ENCODE measurements around the gene GOLGA6L2. TPM values are rescaled to one million over a fixed set of nuclear protein-coding genes. Genes with fewer than 3 reads are reported as not detected.

The GOLGA6L2 gene, protein sequence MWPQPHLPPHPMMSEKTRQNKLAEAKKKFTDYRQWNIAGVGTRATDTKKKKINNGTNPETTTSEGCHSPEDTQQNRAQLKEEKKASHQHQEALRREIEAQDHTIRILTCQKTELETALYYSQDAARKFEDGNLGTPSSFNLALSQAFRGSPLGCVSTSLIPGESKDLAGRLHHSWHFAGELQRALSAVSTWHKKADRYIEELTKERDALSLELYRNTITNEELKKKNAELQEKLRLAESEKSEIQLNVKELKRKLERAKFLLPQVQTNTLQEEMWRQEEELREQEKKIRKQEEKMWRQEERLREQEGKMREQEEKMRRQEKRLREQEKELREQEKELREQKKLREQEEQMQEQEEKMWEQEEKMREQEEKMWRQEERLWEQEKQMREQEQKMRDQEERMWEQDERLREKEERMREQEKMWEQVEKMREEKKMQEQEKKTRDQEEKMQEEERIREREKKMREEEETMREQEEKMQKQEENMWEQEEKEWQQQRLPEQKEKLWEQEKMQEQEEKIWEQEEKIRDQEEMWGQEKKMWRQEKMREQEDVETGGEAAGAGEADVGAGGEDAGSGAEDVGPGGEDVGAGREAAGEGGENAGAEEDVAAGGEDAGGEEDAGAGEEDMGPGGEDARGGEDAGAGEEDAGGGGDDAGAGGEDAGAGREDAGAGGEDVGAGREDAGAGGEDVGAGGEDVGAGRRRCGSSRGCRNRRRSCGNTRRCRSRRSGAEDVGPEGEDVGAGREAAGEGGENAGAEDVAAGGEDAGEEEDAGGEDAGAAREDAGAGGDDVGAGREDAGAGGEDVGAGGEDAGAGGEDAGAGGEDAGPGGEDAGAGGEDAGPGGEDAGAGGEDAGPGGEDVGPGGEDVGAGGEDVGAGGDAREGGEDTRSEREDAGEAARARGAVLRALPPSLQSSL
- not detected for total RNA-seq

DNA sequence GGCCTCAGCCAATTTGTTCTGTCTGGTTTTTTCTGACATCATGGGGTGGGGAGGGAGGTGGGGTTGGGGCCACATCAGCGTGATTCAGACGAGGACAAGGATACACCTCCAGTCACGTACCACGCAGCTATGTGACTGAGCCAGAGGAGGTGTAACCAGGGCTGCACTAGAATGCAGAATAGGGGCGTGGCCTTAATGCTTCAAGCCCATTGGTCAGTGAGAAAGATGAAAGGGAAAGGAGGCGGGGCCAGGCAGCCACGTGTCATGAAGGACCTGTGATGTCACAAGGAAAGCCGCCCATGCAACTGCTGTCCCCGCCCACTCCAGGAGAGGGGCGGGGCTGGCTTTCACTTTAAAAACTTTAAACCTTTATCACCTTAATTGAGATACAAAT lies at the start of gene GOLGA6L2:
GOLGA6L2 (minus strand) TSS at position 137 of the 394 bp plus-strand sequence; CDS start at position 75, 62 bp downstream.
- H3K9me3 Mint-ChIP-seq = no peaks in the 10 kb centered on the region
- CTCF ChIA-PET = no interaction called here
- intact Hi-C loops (cut with micrococcal nuclease) = no loop called here
- no peak within 1 kb of the TSS for H3K4me3 Mint-ChIP-seq
- DNase-seq = no peak
- H3K27ac Mint-ChIP-seq = no peak within 1 kb of the TSS
- H3K4me1 Mint-ChIP-seq (ENCODE audit: low read depth) = no peaks in the 10 kb centered on the region
- H3K36me3 Mint-ChIP-seq (ENCODE audit: low read depth) = no peaks in the 10 kb centered on the region
- peaks cover 11% of the 10 kb centered on the region for H3K27me3 Mint-ChIP-seq (ENCODE audit: low read depth)

DNA sequence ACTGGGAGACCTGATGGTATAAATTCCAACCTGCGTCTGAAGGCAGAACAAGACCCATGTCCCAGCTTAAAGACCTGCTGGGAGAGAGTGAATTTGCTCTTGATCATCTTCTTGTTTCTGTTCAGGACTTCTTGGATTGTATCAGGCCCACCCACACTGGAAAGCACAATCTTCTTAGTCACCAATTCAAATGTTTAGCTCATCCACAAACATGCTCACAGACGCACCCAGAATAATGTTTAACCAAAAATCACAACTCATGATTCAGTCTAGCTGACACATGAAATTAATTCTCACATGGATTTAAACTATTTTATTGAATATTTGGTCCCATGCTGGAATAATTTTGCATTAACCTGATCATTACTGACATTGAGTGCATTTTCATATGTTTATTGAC lies 37.8 kb upstream of the GOLGA6L2 start:
- no peaks in the 10 kb centered on the region for H3K36me3 Mint-ChIP-seq (ENCODE audit: low read depth)
- CTCF ChIA-PET = interaction anchor here (1.8 kb wide), 1 partner anchor 13 kb away, joined by 5 read pairs; no protein-coding TSS in a partner anchor
- intact Hi-C loops (cut with micrococcal nuclease) = no loop called here

DNA sequence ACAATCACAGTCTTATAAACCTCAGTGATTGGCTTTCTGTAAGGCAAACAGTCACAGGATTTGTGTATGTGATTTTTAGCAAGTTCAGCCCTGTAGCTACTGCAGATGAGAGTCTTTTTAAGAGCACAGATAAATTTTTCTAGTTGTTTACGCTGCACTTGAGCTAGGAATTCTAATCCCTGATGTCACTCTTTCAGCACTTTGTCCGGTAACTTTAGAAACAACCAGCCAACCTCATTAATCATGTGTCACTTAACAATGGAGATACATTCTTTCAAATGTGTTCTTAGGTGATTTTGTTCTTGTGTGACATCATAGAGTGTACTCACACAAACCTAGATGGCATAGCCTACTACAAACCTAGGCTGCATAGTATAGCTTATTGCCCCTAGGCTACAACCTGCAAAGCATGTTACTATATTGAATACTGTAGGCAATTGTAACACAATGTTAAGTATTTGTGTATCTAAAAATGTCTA lies 36.8 kb upstream of the GOLGA6L2 start:
- no peaks in the 10 kb centered on the region for H3K9me3 Mint-ChIP-seq
- no peaks in the 10 kb centered on the region for H3K36me3 Mint-ChIP-seq (ENCODE audit: low read depth)
- no peaks in the 10 kb centered on the region for H3K27me3 Mint-ChIP-seq (ENCODE audit: low read depth)
- no peaks in the 10 kb centered on the region for H3K4me1 Mint-ChIP-seq (ENCODE audit: low read depth)
- DNase-seq = no peak
- intact Hi-C loops (cut with micrococcal nuclease) = no loop called here
- no peak overlapping the region for H3K4me3 Mint-ChIP-seq
- CTCF ChIA-PET = interaction anchor here (1.8 kb wide), 1 partner anchor 14 kb away, joined by 5 read pairs; no protein-coding TSS in a partner anchor
- H3K27ac Mint-ChIP-seq = no peak overlapping the region

More for the DNA sequence above, 37.8 kb upstream of the GOLGA6L2 start:
- no peaks in the 10 kb centered on the region for H3K9me3 Mint-ChIP-seq
- no peaks in the 10 kb centered on the region for H3K4me1 Mint-ChIP-seq (ENCODE audit: low read depth)
- H3K27me3 Mint-ChIP-seq (ENCODE audit: low read depth) = no peaks in the 10 kb centered on the region
- H3K27ac Mint-ChIP-seq = no peak overlapping the region
- no peak for DNase-seq
- no peak overlapping the region for H3K4me3 Mint-ChIP-seq

DNA sequence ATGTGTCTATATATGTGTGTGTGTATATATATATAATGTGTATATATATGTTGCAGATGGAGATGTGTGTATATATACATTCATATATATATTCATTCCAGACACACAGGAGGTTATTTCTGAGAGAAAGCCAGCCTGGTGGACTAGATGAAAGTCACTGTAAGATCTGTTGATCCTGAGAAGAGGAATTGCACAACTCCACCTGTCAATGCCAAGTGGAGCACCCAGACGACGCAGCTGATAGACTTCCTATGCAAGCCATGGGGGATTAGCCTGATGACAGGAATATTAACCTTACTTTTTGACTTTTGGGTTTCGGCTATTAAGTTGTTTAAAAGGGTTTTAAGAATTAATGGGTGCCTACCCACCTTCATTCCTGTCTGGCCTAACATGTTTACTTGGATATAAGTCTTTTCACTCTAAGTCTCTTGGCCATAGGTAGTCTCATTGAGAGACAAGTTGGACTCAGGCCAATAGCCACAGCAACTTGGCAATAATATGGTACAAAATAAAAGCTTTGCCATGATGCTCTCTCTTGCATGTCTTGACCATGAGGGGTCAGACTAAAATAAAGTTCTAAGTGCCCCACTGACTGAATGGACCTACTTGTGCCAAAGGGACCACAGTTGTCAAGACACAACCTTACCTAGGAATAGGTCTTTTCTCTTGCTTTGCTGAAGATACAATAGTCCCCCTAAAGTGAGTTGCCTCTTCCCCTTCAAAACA lies 35.9 kb upstream of the GOLGA6L2 start:
- H3K36me3 Mint-ChIP-seq (ENCODE audit: low read depth) = no peaks in the 10 kb centered on the region
- CTCF ChIA-PET = no interaction called here
- H3K4me3 Mint-ChIP-seq = no peak overlapping the region
- no peaks in the 10 kb centered on the region for H3K27me3 Mint-ChIP-seq (ENCODE audit: low read depth)
- H3K4me1 Mint-ChIP-seq (ENCODE audit: low read depth) = no peaks in the 10 kb centered on the region
- intact Hi-C loops (cut with micrococcal nuclease) = no loop called here
- no peak overlapping the region for H3K27ac Mint-ChIP-seq
- H3K9me3 Mint-ChIP-seq = no peaks in the 10 kb centered on the region
- no peak for DNase-seq

DNA sequence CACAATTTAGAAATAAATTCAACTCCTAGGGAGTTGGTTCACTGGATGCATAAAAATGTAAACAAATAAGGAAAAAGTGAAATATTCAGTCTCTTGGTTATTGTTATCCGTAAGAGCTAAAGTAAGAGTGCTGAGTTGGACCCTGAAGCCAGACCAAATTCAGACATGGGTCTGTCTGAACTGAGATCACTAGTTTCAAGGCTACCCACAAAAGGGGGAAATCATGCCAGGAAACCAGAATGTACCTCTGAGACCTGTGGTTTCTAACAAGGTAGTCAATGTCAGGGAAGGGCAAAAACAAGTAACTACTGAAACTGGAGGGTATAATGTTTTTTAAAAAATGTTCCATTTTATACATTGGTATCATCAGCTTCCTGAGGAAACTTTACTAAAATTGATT lies 35.2 kb upstream of the GOLGA6L2 start:
- DNase-seq = no peak
- no peaks in the 10 kb centered on the region for H3K4me1 Mint-ChIP-seq (ENCODE audit: low read depth)
- H3K27me3 Mint-ChIP-seq (ENCODE audit: low read depth) = no peaks in the 10 kb centered on the region

DNA sequence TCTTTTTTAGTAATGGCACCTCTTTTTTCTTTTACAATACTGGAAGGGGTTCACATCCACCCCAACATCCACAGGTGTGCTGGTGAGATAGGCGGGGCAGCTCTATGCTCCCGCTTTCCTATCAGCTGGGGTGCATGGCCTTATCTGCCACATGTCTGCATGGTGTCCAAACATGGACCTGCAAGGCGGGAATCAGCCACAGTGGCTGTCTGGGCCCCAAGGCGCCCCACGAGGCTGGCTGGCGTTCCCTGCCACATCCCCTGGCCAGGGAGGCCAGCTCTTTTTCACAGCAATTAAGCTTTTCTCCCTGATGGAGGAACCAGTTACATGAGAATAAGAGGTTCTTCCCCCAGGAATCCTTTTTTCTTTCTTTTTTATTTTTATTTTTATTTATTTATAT lies 30.9 kb upstream of the GOLGA6L2 start:
- no peaks in the 10 kb centered on the region for H3K9me3 Mint-ChIP-seq
- H3K4me1 Mint-ChIP-seq (ENCODE audit: low read depth) = no peaks in the 10 kb centered on the region
- H3K27ac Mint-ChIP-seq = no peak overlapping the region
- H3K36me3 Mint-ChIP-seq (ENCODE audit: low read depth) = no peaks in the 10 kb centered on the region
- intact Hi-C loops (cut with micrococcal nuclease) = no loop called here
- H3K4me3 Mint-ChIP-seq = no peak overlapping the region
- CTCF ChIA-PET = no interaction called here
- DNase-seq = no peak
- H3K27me3 Mint-ChIP-seq (ENCODE audit: low read depth) = no peaks in the 10 kb centered on the region

More for the DNA sequence above, 35.2 kb upstream of the GOLGA6L2 start:
- Mint-ChIP-seq H3K36me3 (ENCODE audit: low read depth) (no peaks in the 10 kb centered on the region), H3K27ac (no peak overlapping the region), H3K4me3 (no peak overlapping the region), H3K9me3 (no peaks in the 10 kb centered on the region)
- intact Hi-C loops (cut with micrococcal nuclease) = no loop called here
- CTCF ChIA-PET = no interaction called here

DNA sequence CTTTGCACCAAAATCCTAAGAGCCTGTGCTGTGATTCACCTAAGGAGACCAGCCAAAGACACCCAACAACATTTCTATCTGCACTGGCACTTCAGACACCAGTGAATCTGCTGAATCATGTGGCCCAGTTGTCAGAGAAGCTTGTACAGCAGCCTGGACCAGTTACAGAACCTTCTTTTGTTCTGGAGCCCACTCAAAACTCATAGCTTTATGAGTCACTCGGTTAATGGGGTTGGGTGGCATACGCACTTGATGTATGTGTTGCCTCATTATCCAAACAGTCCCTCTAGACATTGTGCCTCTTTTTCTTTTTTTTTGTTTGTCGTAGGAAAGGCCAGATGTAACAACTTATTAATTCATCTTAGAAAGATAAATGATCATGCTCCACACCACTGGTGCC lies 25.6 kb upstream of the GOLGA6L2 start:
- H3K36me3 Mint-ChIP-seq (ENCODE audit: low read depth) = no peaks in the 10 kb centered on the region

DNA sequence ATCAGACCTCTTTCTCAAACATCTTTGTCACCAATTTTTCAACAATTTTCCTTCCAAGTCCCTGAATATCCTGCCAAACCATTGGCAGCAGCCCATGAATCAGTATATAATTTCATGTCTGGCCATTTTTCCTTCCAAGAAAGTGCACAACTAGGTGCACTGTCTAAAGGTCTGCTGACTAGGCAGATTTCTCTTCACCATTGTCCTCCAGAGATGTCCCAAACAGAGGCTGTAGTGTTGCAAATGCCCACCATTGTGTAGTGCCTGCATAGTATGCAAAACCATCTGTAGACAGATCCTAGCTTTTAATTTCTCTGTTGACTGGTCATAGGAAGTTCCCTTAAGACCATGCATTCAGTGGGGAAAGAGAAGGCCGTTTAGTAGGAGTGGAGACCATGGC lies 25.0 kb upstream of the GOLGA6L2 start:
- no peaks in the 10 kb centered on the region for H3K9me3 Mint-ChIP-seq
- DNase-seq = no peak
- no peaks in the 10 kb centered on the region for H3K4me1 Mint-ChIP-seq (ENCODE audit: low read depth)
- intact Hi-C loops (cut with micrococcal nuclease) = no loop called here
- no peaks in the 10 kb centered on the region for H3K36me3 Mint-ChIP-seq (ENCODE audit: low read depth)
- no peak overlapping the region for H3K4me3 Mint-ChIP-seq
- peaks cover 6% of the 10 kb centered on the region for H3K27me3 Mint-ChIP-seq (ENCODE audit: low read depth)
- CTCF ChIA-PET = no interaction called here
- H3K27ac Mint-ChIP-seq = no peak overlapping the region

More for the DNA sequence above, 25.6 kb upstream of the GOLGA6L2 start:
- DNase-seq = no peak
- CTCF ChIA-PET = no interaction called here
- Mint-ChIP-seq H3K27ac (no peak overlapping the region), H3K9me3 (no peaks in the 10 kb centered on the region), H3K4me1 (ENCODE audit: low read depth) (no peaks in the 10 kb centered on the region), H3K27me3 (ENCODE audit: low read depth) (peaks cover 3% of the 10 kb centered on the region), H3K4me3 (no peak overlapping the region)
- intact Hi-C loops (cut with micrococcal nuclease) = no loop called here

DNA sequence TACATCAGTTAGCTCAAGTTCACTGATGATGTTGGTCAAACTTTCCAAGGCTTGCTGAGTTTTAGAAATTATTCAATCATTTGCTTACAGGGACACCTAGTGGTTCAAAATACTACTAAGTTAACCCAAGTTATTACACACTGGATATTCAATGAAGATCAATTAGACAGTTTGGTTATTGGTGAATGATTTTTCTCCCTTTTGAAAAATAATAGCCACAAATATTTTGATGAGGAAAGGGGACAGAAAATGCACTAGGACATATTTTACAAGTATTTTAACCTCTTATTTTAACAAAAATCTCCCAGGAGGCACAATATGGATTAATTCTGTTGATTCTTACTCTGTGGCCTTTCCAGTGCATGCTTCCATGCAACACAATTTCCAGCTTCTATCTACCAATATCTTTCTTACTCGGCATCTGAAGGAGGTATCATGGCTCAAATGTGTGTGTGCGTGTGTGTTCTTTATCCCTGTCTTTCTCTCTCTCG lies 20.1 kb upstream of the GOLGA6L2 start:
- H3K4me3 Mint-ChIP-seq = no peak overlapping the region
- H3K27ac Mint-ChIP-seq = no peak overlapping the region
- peaks cover 16% of the 10 kb centered on the region for H3K27me3 Mint-ChIP-seq (ENCODE audit: low read depth)
- no peaks in the 10 kb centered on the region for H3K4me1 Mint-ChIP-seq (ENCODE audit: low read depth)
- no peak for DNase-seq
- no peaks in the 10 kb centered on the region for H3K9me3 Mint-ChIP-seq
- CTCF ChIA-PET = no interaction called here
- no peaks in the 10 kb centered on the region for H3K36me3 Mint-ChIP-seq (ENCODE audit: low read depth)
- intact Hi-C loops (cut with micrococcal nuclease) = loop anchor here (5.0 kb wide), 1 partner anchor 430 kb away; the partner anchor contains the start of gene TUBGCP5

DNA sequence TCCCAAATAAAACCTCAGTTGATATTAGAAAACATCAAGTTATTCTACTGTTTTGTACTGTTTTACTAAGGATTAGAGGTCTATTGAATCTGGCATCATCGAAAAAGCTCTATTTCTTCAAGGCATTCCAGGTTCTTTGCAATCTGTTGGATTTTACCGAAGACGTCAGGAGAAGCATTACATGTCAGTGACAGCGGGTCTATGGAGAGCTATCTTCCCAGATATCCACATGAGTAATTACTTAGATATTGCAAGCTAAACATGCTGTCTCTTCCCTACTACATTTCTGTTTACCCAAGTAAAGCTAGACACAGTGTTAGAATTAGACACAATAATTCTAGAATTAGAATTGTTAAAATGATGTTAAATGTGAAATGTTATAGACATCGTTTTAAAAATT lies 10.8 kb upstream of the GOLGA6L2 start:
- Mint-ChIP-seq H3K27ac (no peak overlapping the region), H3K9me3 (no peaks in the 10 kb centered on the region), H3K4me3 (no peak overlapping the region), H3K36me3 (ENCODE audit: low read depth) (no peaks in the 10 kb centered on the region), H3K4me1 (ENCODE audit: low read depth) (no peaks in the 10 kb centered on the region), H3K27me3 (ENCODE audit: low read depth) (peaks cover 6% of the 10 kb centered on the region)
- intact Hi-C loops (cut with micrococcal nuclease) = no loop called here
- CTCF ChIA-PET = no interaction called here
- no peak for DNase-seq

DNA sequence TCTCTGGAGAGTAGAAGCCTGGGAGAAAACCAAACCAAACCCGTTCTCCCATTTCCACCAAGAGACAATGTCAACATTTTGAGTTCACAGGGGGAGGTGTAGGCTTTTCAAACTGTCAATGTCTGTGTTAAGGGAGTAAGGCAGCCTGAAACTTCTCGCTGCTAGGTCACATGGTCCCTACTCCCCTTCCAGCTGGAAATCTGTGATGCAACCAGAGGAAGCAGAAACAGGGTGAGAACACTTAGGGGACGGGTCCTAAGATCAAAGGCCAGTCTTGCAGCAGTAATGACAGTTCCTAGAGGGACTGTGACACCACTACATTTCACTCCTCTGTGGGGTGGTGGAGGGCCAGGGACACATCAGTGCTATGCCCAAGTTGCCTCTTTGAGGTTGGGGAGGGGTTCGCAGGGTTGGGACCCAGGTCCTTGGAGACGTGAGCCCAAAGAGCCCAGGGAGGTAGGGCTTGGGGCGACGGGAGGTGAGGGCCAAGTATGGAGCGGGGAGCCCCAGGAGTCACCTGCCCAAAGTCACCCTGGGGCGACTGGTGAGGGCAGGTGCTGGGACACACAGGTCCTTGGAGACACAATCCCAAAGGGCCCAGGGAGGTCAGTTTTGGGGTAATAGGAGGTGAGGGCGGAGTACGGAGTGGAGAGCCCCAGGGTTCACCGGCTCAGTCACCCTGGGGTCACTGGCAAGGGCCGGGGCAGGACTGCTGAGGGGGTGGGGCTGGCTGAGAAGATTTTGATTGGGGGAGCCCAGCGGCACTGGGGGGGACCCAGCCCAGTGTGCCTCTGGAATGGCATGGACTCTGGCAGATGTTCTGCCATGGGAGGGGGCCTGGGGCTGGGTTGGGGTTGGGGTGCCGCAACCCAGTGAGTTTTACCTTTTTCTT lies 582 bp downstream of the GOLGA6L2 start:
- H3K4me3 Mint-ChIP-seq = no peak overlapping the region
- DNase-seq = no peak
- H3K36me3 Mint-ChIP-seq (ENCODE audit: low read depth) = no peaks in the 10 kb centered on the region
- no peak overlapping the region for H3K27ac Mint-ChIP-seq
- H3K4me1 Mint-ChIP-seq (ENCODE audit: low read depth) = no peaks in the 10 kb centered on the region
- intact Hi-C loops (cut with micrococcal nuclease) = no loop called here
- H3K27me3 Mint-ChIP-seq (ENCODE audit: low read depth) = peaks cover 15% of the 10 kb centered on the region
- H3K9me3 Mint-ChIP-seq = no peaks in the 10 kb centered on the region
- CTCF ChIA-PET = no interaction called here

All from activated naive CD4-positive, alpha-beta T cell treated with anti-CD3 and anti-CD28 coated beads for 36 hours (primary cell).